Mesendoderm (in vitro differentiated cells): ENCODE measurements around the gene FUT1.

Experiments
- DNase-seq: peaks from one replicate; pipeline ENCODE4 v3.0.0; 2013
- H2AK5ac ChIP-seq: 2 replicates; pipeline ENCODE4 v1.6.1; 2013; ENCODE audit warnings: low read length, inconsistent platforms
- H2BK120ac ChIP-seq: 2 replicates; pipeline ENCODE4 v1.6.1; 2013; ENCODE audit warnings: low read depth, mild to moderate bottlenecking, low read length, moderate library complexity, mixed read lengths
- H2BK15ac ChIP-seq: replicated peaks from 2 replicates; pipeline ENCODE4 v1.6.1; 2013; ENCODE audit warnings: low read depth, mild to moderate bottlenecking, moderate library complexity
- H2BK5ac ChIP-seq: 2 replicates; pipeline ENCODE4 v1.6.1; 2013; ENCODE audit warnings: low read length, inconsistent platforms
- H3K18ac ChIP-seq: 2 replicates; pipeline ENCODE4 v1.6.1; 2013; ENCODE audit warnings: mild to moderate bottlenecking, low read length, mixed read lengths
- H3K23ac ChIP-seq: one replicate; pipeline ENCODE4 v1.6.1; 2013; ENCODE audit warnings: low read length
- H3K27ac ChIP-seq: 2 replicates; pipeline ENCODE4 v1.5.1; 2013; ENCODE audit warnings: low read depth, mild to moderate bottlenecking, inconsistent platforms, low read length, moderate library complexity
- H3K27me3 ChIP-seq: 2 replicates; pipeline ENCODE4 v1.6.1; 2013; ENCODE audit warnings: low read length, control low read depth, mild to moderate bottlenecking, inconsistent platforms; ENCODE audit not compliant: insufficient read depth, poor library complexity
- H3K36me3 ChIP-seq: 2 replicates; pipeline ENCODE4 v1.6.1; 2013; ENCODE audit warnings: low read length, inconsistent platforms; ENCODE audit not compliant: control insufficient read depth, insufficient read depth
- H3K4ac ChIP-seq: one replicate; pipeline ENCODE4 v1.6.1; 2013; ENCODE audit warnings: low read depth, mild to moderate bottlenecking, low read length, moderate library complexity
- H3K4me1 ChIP-seq: 2 replicates; pipeline ENCODE4 v1.6.1; 2013; ENCODE audit warnings: low read depth, low read length, inconsistent platforms; ENCODE audit not compliant: control insufficient read depth
- H3K4me2 ChIP-seq: 2 replicates; pipeline ENCODE4 v1.6.1; 2013; ENCODE audit warnings: low read length
- H3K4me3 ChIP-seq: 2 replicates; pipeline ENCODE4 v1.5.1; 2013; ENCODE audit warnings: mild to moderate bottlenecking, low read length
- H3K56ac ChIP-seq: one replicate; pipeline ENCODE4 v1.6.1; 2013; ENCODE audit warnings: low read length
- H3K79me1 ChIP-seq: 2 replicates; pipeline ENCODE4 v1.6.1; 2013; ENCODE audit warnings: low read length, inconsistent platforms
- H3K79me2 ChIP-seq: 2 replicates; pipeline ENCODE4 v1.6.1; 2013; ENCODE audit warnings: mild to moderate bottlenecking, low read length; ENCODE audit not compliant: control insufficient read depth, insufficient read depth
- H3K9ac ChIP-seq: 2 replicates; pipeline ENCODE4 v1.6.1; 2013; ENCODE audit warnings: low read length, inconsistent platforms
- H4K5ac ChIP-seq: one replicate; pipeline ENCODE4 v1.6.1; 2013; ENCODE audit warnings: low read length
- H4K8ac ChIP-seq: one replicate; pipeline ENCODE4 v1.6.1; 2013; ENCODE audit warnings: low read depth, mild to moderate bottlenecking, control low read depth, low read length, moderate library complexity
- WGBS: extraction: QIAGEN DNeasy Blood & Tissue Kit; methylation state at CpG from one replicate; pipeline ENCODE4 v1.1.7; 2013; ENCODE audit warnings: low lambda C conversion rate, missing lambda C conversion rate; ENCODE audit not compliant: insufficient coverage; ENCODE audit errors: extremely low coverage; 5-methylcytosine and 5-hydroxymethylcytosine counted together

The FUT1 gene

DNA sequence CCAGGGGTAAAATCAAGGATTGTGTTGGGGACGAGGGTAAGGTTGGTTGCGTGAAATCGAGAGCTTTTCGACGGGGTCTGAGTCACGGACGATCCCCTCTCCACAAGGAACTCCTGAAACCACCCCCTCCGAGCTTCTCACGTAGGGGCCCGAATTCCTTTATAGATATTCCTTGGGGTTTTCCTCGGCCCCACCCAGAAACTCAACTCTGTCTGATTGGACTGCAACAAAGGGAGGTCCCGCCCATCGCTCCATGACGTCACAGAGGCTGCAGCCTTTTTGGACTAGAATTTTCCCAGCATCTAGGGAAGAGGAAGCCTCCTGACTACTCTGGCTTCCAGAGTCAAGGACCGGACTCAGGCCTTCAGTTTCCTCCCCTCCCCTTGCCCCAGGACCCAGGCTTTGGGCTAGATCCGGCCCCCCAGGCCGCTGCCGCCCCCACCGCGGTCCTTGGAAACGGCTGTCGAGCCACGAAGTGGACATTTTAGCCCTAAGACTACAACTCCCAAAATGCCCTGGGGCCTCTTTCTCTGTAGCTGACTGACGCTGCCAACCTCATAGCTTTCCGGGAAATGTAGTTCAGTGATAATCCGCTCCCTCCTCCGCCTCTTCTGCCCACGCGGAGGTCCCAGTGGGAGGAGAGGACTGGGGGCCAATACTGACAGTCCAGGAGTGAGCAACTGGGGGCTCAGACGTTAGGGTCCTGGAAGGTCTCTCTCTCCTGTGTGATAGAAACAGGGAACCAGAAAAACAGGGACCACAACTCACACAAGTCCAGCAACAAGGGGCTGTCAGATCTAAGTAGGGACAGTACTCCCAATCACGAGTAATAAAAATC is 5.5 kb downstream of the FUT1 start, which contains the start of gene IZUMO1:
TSS of gene IZUMO1 (minus strand) at position 172 of the 838 bp plus-strand sequence. CDS start 1,050 bp downstream, outside the sequence.
- no peak within 1 kb of the TSS for H2AK5ac ChIP-seq
- no peak within 1 kb of the TSS for H4K8ac ChIP-seq
- H3K4ac ChIP-seq = peak within 1 kb of the TSS; percentile 49
- H3K4me3 ChIP-seq = peak within 1 kb of the TSS; percentile 66
- WGBS = no CpG with 5 or more reads among the region's 31 CpGs
- H3K36me3 ChIP-seq = peaks cover 2% of the 10 kb centered on the region
- peak; percentile 95 for DNase-seq
- no peaks in the 10 kb centered on the region for H3K4me1 ChIP-seq
- no peak within 1 kb of the TSS for H3K23ac ChIP-seq
- no peak within 1 kb of the TSS for H2BK5ac ChIP-seq
- H3K79me2 ChIP-seq = peaks cover 4% of the 10 kb centered on the region
- H2BK120ac ChIP-seq = no peak within 1 kb of the TSS
- H3K4me2 ChIP-seq = peak within 1 kb of the TSS; percentile 61
- peak within 1 kb of the TSS; percentile 77 for H3K18ac ChIP-seq
- peak within 1 kb of the TSS; percentile 68 for H3K9ac ChIP-seq
- no peaks in the 10 kb centered on the region for H3K27me3 ChIP-seq
- no peak within 1 kb of the TSS for H4K5ac ChIP-seq
- H3K27ac ChIP-seq = no peak within 1 kb of the TSS
- H2BK15ac ChIP-seq = no peak within 1 kb of the TSS
- peaks cover 3% of the 10 kb centered on the region for H3K79me1 ChIP-seq
- H3K56ac ChIP-seq = peak within 1 kb of the TSS; percentile 81

DNA sequence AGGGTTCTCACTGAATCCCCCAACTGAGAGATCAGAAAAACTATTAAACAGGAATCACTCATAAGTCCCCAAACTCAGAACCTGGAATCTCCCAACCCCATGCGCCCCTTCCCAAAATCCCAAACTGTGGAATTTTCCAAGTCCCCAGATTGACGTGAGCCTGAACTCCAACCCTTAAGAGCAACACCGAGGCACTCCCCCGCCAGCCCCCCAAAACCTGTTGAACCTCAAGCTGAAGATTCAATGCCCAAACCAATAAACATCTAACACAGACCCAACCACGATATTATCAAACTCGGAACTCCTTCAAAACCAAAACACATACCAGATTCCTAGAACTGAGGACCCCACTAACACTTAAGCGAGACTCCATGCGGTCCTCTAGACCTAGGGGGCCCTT is 6.3 kb downstream of the FUT1 start:
- no peak for DNase-seq
- Histone ChIP-seq H3K36me3 (peaks cover 2% of the 10 kb centered on the region), H3K23ac (no peak overlapping the region), H2BK120ac (no peak overlapping the region), H3K4me3 (no peak overlapping the region), H3K79me1 (peaks cover 1% of the 10 kb centered on the region), H3K9ac (peak overlapping the region; percentile 56), H3K4me1 (no peaks in the 10 kb centered on the region), H4K5ac (no peak overlapping the region), H3K56ac (peak overlapping the region; percentile 53), H3K27me3 (no peaks in the 10 kb centered on the region), H2BK15ac (no peak overlapping the region), H3K18ac (peak overlapping the region; percentile 65), H3K27ac (no peak overlapping the region), H3K4me2 (no peak overlapping the region), H3K79me2 (peaks cover 2% of the 10 kb centered on the region), H2AK5ac (no peak overlapping the region), H2BK5ac (no peak overlapping the region), H4K8ac (no peak overlapping the region), H3K4ac (peak overlapping the region; percentile 49)
- 100% methylated on average over 2 of the region's 8 CpGs for WGBS

DNA sequence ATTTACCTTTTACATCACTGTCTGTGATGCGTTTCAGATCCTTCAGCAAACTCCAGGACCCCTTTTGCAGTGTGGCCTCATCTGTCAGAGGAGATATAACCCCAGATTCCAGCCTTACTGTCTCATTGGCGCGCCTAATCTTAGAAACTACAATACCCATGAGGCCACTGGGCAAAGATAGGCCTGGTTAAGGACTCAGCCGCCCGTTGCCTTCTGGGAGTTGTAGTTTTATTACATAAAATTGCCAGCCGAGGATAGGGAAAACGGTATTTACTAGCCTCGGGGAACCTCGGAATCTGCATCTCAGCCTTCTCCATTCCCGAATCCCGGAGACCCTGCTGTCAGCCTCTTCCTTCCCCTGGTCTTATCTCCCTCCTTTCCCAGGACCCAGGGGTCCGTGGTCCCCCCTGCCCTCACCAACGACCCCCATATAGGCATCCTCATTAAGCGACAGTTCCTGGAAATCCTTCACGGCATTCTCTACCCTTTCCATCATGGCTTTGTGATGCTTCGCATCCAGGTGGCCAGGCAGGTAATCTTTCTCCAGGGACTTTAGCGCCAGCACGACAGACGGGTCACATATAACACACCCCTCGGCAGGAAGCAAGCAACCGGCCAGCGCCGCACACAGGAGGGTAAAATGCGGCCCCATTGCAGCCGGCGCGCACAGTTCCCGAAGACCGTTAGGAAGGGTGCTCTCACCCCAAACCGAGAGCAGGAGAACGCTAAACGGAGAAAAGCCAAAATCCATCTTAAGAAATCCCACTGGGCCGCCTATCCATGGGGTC is 7.0 kb downstream of the FUT1 start:
- DNase-seq = peak; percentile 82

DNA sequence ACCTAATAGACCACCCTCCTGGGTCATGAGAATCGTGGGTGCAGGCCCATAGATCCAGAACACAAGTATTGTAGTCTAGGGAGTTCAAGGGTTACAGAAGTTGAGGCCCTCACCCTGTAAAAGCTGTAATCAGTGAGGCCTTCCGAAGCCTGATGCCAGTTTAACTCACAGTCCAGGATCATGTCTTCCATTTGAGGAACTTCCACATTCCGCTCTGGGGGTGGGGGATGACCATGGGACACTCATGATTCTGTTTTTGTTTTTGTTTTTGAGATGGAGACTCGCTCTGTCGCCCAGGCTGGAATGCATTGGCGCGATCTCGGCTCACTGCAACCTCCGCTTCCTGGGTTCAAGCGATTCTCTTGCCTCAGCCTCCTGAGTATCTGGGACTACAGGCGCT is 10.3 kb downstream of the FUT1 start:
- Histone ChIP-seq H3K27ac (no peak overlapping the region), H3K9ac (no peak overlapping the region), H3K27me3 (peaks cover 4% of the 10 kb centered on the region), H3K79me2 (no peaks in the 10 kb centered on the region), H2BK15ac (no peak overlapping the region), H3K4me3 (no peak overlapping the region), H2AK5ac (no peak overlapping the region), H3K79me1 (no peaks in the 10 kb centered on the region), H3K36me3 (no peaks in the 10 kb centered on the region), H3K56ac (no peak overlapping the region), H3K23ac (no peak overlapping the region), H4K5ac (no peak overlapping the region), H3K18ac (no peak overlapping the region), H3K4ac (no peak overlapping the region), H3K4me1 (peaks cover 5% of the 10 kb centered on the region), H2BK120ac (no peak overlapping the region), H4K8ac (no peak overlapping the region), H3K4me2 (no peak overlapping the region), H2BK5ac (no peak overlapping the region)
- no peak for DNase-seq
- WGBS = no CpG with 5 or more reads among the region's 11 CpGs

More for the DNA sequence above, 7.0 kb downstream of the FUT1 start:
- Histone ChIP-seq H2BK15ac (no peak overlapping the region), H3K56ac (peak overlapping the region; percentile 10), H3K18ac (no peak overlapping the region), H2BK120ac (no peak overlapping the region), H3K4me2 (no peak overlapping the region), H3K4me3 (no peak overlapping the region), H3K23ac (peak overlapping the region; percentile 15), H2AK5ac (no peak overlapping the region), H3K27ac (no peak overlapping the region), H3K9ac (no peak overlapping the region), H4K5ac (no peak overlapping the region), H2BK5ac (no peak overlapping the region), H3K4ac (no peak overlapping the region), H3K36me3 (peaks cover 2% of the 10 kb centered on the region), H3K79me2 (peaks cover 2% of the 10 kb centered on the region), H3K27me3 (no peaks in the 10 kb centered on the region), H3K79me1 (no peaks in the 10 kb centered on the region), H4K8ac (no peak overlapping the region), H3K4me1 (peaks cover 3% of the 10 kb centered on the region)
- no CpG with 5 or more reads among the region's 33 CpGs for WGBS

DNA sequence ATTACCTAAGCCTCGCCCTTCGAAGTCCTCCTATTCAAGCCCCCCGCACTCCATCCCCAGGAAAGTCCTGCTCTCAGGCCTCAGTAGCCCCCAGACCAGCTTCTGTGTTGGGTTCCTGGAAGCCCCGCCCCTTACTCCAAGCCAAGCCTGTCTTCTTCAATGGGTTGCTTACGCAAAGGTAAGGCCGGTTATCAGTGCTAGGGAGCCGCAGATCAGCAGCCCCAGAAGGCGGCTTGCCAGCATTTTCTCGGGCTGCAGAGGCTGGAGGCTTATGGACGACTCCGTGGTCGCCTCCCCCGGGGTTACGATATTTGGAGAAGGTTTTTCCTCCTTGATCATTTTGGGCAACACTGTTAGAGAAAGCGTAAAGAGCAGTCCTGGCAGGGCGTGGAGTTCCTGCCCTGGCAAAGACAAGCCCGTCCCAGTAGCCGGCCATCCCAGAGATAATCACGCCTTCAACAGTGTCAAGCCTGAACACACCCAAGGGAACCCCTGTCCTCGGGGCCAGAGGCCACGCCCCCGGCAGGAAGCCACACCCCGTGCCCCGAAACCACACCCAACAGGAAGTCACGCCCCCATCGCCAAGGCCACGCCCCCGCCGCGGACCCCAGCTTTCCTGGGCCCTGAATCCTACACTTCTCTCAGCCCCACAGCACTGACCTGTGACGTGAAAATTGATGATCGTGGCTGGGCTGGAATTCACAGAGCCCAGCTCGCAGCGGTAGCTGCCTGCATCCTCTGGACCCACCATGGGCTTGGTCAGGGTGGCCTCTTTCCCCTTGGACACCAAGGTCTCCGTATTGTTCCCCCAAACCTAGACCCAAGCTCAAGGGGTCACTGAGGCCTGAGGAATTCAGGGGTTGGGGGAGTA is 11.1 kb downstream of the FUT1 start:
- Histone ChIP-seq H3K18ac (no peak overlapping the region), H2BK120ac (no peak overlapping the region), H3K79me1 (no peaks in the 10 kb centered on the region), H3K4me2 (peak overlapping the region; percentile 36), H3K4me3 (no peak overlapping the region), H2AK5ac (no peak overlapping the region), H2BK5ac (no peak overlapping the region), H3K27ac (no peak overlapping the region), H3K9ac (peak overlapping the region; percentile 38), H3K36me3 (no peaks in the 10 kb centered on the region), H3K23ac (no peak overlapping the region), H4K8ac (no peak overlapping the region), H4K5ac (peak overlapping the region; percentile 26), H3K4ac (no peak overlapping the region), H3K4me1 (peaks cover 5% of the 10 kb centered on the region), H3K27me3 (peaks cover 4% of the 10 kb centered on the region), H2BK15ac (no peak overlapping the region), H3K56ac (peak overlapping the region; percentile 71), H3K79me2 (no peaks in the 10 kb centered on the region)
- peak; percentile 52 for DNase-seq
- no CpG with 5 or more reads among the region's 35 CpGs for WGBS
